OCI-LY1 (cell line): ENCODE data around the gene KDM4B.
"Not testable (repeated sequence)": the region's sequence is repeated elsewhere in the genome, so short reads cannot be mapped to it uniquely, and the experiment has no call there.

ENCODE experiments used
- EZH2 ChIP-seq: fragments of 200-600 bp; sonication (generic), shearing (Covaris generic); IDR thresholded peaks from 2 replicates; pipeline ENCODE4 v1.8.0; 2017; ENCODE audit warnings: borderline replicate concordance, mixed run types, mild to moderate bottlenecking, antibody characterized with exemption, low read length, moderate library complexity, mixed read lengths
- TF ChIP-seq, protein P1 (sequence below): fragments of 200-600 bp; sonication (generic), shearing (Covaris generic); IDR thresholded peaks from 2 replicates; pipeline ENCODE4 v1.5.1; 2017; ENCODE audit warnings: mild to moderate bottlenecking, antibody characterized with exemption, low read length, moderate library complexity, mixed read lengths

DNA sequence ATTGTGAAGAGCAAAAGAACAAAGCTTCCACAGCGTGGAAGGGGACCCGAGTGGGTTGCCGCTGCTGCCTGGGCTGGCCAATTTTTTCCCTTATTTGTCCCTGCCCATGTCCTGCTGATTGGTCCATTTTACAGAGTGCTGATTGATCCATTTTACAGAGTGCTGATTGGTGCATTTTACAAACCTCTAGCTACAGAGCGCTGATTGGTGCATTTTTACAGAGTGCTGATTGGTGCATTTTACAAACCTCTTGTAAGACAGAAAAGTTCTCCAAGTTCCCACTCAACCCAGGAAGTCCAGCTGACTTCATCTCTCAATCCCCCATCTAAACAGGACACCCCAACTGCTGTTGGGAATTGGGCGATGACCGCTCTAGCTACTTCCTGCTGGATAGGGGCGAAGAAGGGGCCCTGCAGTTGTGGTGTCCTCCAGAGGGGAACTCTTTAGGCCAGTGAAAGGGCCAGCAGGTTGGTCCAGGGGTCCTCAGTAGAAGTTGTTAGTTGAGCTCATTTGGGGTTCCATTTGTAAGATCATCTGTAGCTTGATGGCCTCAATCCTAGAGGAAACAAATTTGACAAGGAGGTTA, 189.7 kb downstream of the KDM4B start:
- not testable (repeated sequence) for TF ChIP-seq EZH2
- TF ChIP-seq, protein P1, sequence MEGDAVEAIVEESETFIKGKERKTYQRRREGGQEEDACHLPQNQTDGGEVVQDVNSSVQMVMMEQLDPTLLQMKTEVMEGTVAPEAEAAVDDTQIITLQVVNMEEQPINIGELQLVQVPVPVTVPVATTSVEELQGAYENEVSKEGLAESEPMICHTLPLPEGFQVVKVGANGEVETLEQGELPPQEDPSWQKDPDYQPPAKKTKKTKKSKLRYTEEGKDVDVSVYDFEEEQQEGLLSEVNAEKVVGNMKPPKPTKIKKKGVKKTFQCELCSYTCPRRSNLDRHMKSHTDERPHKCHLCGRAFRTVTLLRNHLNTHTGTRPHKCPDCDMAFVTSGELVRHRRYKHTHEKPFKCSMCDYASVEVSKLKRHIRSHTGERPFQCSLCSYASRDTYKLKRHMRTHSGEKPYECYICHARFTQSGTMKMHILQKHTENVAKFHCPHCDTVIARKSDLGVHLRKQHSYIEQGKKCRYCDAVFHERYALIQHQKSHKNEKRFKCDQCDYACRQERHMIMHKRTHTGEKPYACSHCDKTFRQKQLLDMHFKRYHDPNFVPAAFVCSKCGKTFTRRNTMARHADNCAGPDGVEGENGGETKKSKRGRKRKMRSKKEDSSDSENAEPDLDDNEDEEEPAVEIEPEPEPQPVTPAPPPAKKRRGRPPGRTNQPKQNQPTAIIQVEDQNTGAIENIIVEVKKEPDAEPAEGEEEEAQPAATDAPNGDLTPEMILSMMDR = not testable (repeated sequence)
